ENCODE data around the gene PTPRCAP.
"Not testable (repeated sequence)": the region's sequence is repeated elsewhere in the genome, so short reads cannot be mapped to it uniquely, and the experiment has no call there.

Gene PTPRCAP

GRCh38 chr11:67402192-67402839 lies 35.2 kb downstream of the PTPRCAP start:
- in situ Hi-C loops (cut with MboI; ENCODE audit: low pct_unique_long_range_greater_than_20kb, low sequenced_read_pairs); DNase-seq: not testable (repeated sequence)

GRCh38 chr11:67401495-67402191 lies 35.8 kb downstream of the PTPRCAP start, which contains the start of gene PPP1CA:
TSS of gene PPP1CA (minus strand) at chr11:67401858. CDS start at chr11:67401782, 76 bp downstream.
- peak; percentile 83 for DNase-seq
- in situ Hi-C loops (cut with MboI; ENCODE audit: low pct_unique_long_range_greater_than_20kb, low sequenced_read_pairs), result no loop called here

DNA sequence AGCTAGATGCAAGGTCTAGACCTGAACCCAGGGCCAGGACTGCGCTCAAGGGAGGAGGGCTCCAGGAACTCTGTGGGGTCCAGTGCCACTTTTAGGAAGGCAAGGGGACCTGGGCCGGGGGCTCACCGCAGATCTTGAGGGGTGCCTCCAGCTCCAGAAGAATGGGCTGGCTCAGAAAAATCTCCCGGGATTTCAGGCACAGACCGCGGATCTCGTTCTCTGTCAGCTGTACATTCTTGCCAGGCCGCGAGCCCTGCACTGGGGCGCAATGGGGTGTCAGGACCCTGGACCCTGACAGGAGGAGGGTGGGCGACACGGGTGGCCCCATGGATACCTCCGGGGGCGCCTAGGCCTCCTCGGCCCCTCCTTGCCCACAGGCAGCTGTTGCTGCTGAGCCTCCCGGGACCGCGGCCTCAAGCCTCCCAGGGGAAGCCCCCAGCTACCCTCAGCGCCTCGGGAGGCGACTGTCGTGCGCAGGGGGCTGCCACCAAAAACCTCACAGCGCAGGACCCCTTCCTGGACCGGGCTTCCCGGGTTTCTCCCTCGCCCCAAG lies 36.5 kb downstream of the PTPRCAP start:
- in situ Hi-C loops (cut with MboI; ENCODE audit: low pct_unique_long_range_greater_than_20kb, low sequenced_read_pairs), result no loop called here
- no peak for DNase-seq

- DNase-seq, result no peak
These were observed 37.1 kb downstream of the PTPRCAP start for GRCh38 chr11:67400251-67400941.

GRCh38 chr11:67398661-67399563 lies 38.6 kb downstream of the PTPRCAP start:
- in situ Hi-C loops (cut with MboI; ENCODE audit: low pct_unique_long_range_greater_than_20kb, low sequenced_read_pairs), result no loop called here

More at GRCh38 chr11:67400251-67400941, 37.1 kb downstream of the PTPRCAP start:
- in situ Hi-C loops (cut with MboI; ENCODE audit: low pct_unique_long_range_greater_than_20kb, low sequenced_read_pairs), result no loop called here

GRCh38 chr11:67397986-67398660 lies 39.4 kb downstream of the PTPRCAP start:
- DNase-seq, result no peak
- in situ Hi-C loops (cut with MboI; ENCODE audit: low pct_unique_long_range_greater_than_20kb, low sequenced_read_pairs), result no loop called here

More at GRCh38 chr11:67398661-67399563, 38.6 kb downstream of the PTPRCAP start:
- DNase-seq, result no peak

GRCh38 chr11:67397536-67397935 lies 39.9 kb downstream of the PTPRCAP start:
- DNase-seq, result no peak
- in situ Hi-C loops (cut with MboI; ENCODE audit: low pct_unique_long_range_greater_than_20kb, low sequenced_read_pairs), result no loop called here

- in situ Hi-C loops (cut with MboI; ENCODE audit: low pct_unique_long_range_greater_than_20kb, low sequenced_read_pairs), result no loop called here
- DNase-seq, result peak; percentile 44
These were observed 40.7 kb downstream of the PTPRCAP start for GRCh38 chr11:67396587-67397389.

DNA sequence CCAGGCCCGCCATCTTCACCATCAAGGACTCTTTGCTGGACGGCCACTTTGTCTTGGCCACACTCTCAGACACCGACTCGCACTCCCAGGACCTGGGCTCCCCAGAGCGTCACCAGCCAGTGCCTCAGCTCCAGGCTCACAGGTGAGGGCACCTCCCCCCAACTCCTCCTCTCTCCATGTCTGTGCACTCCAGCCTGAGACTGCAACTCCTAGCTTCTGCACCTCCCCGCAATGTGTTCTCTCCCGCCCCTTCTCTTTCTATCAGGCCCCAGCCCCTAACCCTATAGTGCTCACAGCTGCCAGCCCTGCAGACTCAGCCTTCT lies 41.3 kb downstream of the PTPRCAP start:
- in situ Hi-C loops (cut with MboI; ENCODE audit: low pct_unique_long_range_greater_than_20kb, low sequenced_read_pairs), result no loop called here
- DNase-seq, result no peak

- DNase-seq, result no peak
- in situ Hi-C loops (cut with MboI; ENCODE audit: low pct_unique_long_range_greater_than_20kb, low sequenced_read_pairs), result no loop called here
These were observed 41.8 kb downstream of the PTPRCAP start for GRCh38 chr11:67395555-67396258.

DNA sequence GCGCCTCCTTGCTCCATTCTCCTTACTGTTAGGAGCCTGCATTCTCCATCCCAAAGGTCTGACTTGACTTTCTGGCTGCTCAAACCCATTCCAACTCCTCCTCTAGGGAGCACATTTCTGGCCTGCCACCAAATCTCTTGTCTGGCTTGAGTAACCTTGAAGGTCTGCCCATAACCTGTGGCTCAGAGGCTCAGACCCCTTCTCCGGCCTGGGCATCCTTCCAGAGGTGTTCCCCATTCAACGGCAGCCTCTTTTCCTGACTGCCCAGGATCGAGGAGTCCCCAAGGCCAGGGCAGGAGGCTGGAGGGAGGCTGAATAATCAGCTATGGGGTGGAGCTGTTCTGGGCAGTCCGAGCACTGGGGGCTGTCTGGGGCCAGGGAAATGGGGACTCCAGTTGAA lies 43.5 kb downstream of the PTPRCAP start:
- DNase-seq, result no peak
- in situ Hi-C loops (cut with MboI; ENCODE audit: low pct_unique_long_range_greater_than_20kb, low sequenced_read_pairs), result no loop called here

DNA sequence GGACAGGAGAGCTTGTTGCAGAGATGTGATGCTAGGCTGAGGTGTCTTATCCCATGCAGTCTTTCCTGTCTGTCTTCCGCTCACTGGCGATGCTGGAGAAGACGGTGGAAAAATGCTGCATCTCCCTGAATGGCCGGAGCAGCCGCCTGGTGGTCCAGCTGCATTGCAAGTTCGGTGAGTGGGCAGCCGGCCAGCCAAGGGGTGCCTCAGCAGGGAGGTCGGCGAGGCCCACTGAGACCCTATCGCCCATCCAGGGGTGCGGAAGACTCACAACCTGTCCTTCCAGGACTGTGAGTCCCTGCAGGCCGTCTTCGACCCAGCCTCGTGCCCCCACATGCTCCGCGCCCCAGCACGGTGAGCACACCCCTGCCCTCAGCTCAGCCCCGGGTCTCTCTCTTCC lies 44.0 kb downstream of the PTPRCAP start:
- in situ Hi-C loops (cut with MboI; ENCODE audit: low pct_unique_long_range_greater_than_20kb, low sequenced_read_pairs), result no loop called here
- DNase-seq, result no peak

DNA sequence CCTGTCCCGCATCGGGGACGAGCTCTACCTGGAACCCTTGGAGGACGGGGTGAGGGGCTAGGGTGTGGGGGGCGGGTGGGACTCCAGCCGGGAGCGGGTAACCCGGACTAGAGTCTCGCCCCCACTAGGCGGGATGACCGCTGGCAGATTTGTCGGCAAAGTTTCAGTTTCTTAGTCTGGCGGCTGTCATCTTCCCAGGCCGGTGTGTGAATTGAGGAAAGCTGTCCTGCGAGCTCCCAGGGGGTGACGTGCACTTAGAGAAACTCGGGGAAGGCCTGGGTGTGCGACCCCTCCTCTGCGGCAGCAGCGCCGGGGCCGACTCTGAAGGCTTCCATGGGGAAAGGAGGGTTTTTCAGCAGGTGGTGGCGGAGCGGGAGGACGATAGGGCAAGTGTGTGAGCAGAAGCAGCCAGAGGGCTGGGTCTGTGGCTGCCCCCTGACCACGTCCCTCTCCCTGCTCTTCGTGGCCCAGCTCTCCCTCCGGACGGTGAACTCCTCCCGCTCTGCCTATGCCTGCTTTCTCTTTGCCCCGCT lies 45.2 kb downstream of the PTPRCAP start:
- in situ Hi-C loops (cut with MboI; ENCODE audit: low pct_unique_long_range_greater_than_20kb, low sequenced_read_pairs), result no loop called here
- no peak for DNase-seq

DNA sequence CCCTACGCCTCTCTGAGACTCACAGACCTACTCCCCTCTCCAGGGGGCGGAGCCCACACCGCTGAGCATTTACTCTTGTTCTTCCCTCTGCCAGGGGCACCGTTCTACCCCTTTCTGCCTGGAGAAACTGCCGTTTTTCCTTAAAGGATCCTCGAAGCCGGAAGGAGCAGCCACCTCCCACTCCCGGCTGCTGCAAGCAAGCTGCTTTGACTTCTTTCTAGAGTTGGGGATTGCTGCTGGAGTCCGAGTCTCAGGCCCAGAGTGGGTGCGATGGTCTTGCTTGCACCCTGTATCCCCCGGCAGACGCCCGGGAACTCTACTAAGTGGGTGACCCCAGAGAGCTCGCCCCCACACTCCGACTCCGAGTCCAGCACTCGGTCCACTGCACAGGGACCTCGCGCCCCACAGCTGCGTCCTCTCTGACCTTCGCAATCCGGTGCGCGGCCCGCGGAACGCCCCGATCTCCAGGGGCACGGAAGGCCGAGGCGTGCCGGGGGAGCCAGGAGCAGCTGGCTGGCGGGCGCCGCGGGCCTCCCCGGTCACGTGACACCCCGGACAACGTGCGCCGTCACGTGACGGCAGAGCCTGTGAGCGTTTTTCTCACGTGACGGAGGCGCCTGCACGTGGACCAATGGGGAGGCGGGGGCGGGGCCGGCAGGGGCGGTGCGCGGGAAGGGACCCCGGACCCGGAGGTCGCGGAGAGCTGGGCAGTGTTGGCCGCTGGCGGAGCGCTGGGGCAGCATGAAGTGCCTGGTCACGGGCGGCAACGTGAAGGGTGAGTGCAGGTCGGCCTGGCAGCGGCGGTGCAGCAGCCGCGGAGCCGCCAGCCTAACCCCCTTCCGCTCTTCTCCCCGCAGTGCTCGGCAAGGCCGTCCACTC lies 45.9 kb downstream of the PTPRCAP start, which contains the start of gene RAD9A:
TSS of gene RAD9A (plus strand) at position 683 of the 879 bp plus-strand sequence. CDS start at position 742, 59 bp downstream.
- DNase-seq, result peak; percentile 90
- in situ Hi-C loops (cut with MboI; ENCODE audit: low pct_unique_long_range_greater_than_20kb, low sequenced_read_pairs), result no loop called here

DNA sequence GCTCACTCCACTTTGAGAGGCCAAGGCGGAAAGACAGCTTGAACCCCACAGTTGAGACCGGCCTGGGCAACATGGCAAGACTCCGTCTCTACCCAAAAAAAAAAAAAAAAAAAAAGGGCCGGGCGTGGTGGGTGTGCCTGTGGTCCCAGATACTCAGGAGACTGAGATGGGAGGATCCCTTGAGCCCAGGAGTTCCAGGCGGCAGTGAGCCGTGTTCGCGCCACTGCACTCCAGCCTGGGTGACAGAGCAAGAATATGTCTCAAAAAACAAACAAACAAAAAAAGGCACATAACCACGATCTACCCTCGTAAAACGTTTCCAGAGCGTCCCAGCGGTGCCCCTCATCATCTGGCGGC lies 46.6 kb downstream of the PTPRCAP start:
- no peak for DNase-seq
- in situ Hi-C loops (cut with MboI; ENCODE audit: low pct_unique_long_range_greater_than_20kb, low sequenced_read_pairs), result no loop called here

GRCh38 chr11:67389477-67389876 lies 48.0 kb downstream of the PTPRCAP start:
- DNase-seq, result peak; percentile 61
- in situ Hi-C loops (cut with MboI; ENCODE audit: low pct_unique_long_range_greater_than_20kb, low sequenced_read_pairs), result no loop called here
